K562 (cell line): Measurements from ENCODE around the gene ZSWIM3. TPM values are rescaled to one million over a fixed set of nuclear protein-coding genes. Genes with fewer than 3 reads are reported as not detected.

Source experiments
- CBFA2T3 ChIP-seq: fragments of 450-650 bp; IDR thresholded peaks from 2 replicates; pipeline ENCODE4 v1.6.1; 2017
- ETS2 ChIP-seq: IDR thresholded peaks from 2 replicates; pipeline ENCODE4 v1.6.1; 2016; ENCODE audit warnings: borderline replicate concordance, missing genetic modification characterization, mild to moderate bottlenecking, moderate library complexity, missing compliant biosample characterization; ENCODE audit not compliant: poor library complexity, severe bottlenecking
- EWSR1 ChIP-seq: fragments of 450-650 bp; IDR thresholded peaks from 2 replicates; pipeline ENCODE4 v1.6.1; 2018; ENCODE audit warnings: borderline replicate concordance, mild to moderate bottlenecking, low read depth, moderate library complexity; ENCODE audit not compliant: partially characterized antibody
- GABPB2 ChIP-seq: fragments of 250-450 bp; sonication (Bioruptor Pico); conservative IDR thresholded peaks from 2 replicates; pipeline ENCODE4 v1.5.1; 2021; ENCODE audit warnings: mild to moderate bottlenecking
- KLF1 ChIP-seq: fragments of 450-650 bp; IDR thresholded peaks from 2 replicates; pipeline ENCODE4 v1.6.1; 2016; ENCODE audit warnings: missing genetic modification characterization, missing compliant biosample characterization
- MED1 ChIP-seq: sonication (generic); formaldehyde crosslinking; IDR thresholded peaks from 2 replicates; pipeline ENCODE4 v1.8.1; 2023; ENCODE audit warnings: missing genetic modification reagents, borderline replicate concordance
- MXI1 ChIP-seq: IDR thresholded peaks from 2 replicates; pipeline ENCODE4 v1.6.1; 2011; ENCODE audit warnings: low read depth, mild to moderate bottlenecking, improper control_type of control experiment, low read length
- NFIX ChIP-seq: fragments of 250-450 bp; sonication (Bioruptor Pico); IDR thresholded peaks from 2 replicates; pipeline ENCODE4 v1.4.0; 2020; ENCODE audit warnings: low read depth, mild to moderate bottlenecking, moderate library complexity
- NR0B1 ChIP-seq: fragments of 450-650 bp; IDR thresholded peaks from one replicate; pipeline ENCODE4 v1.6.1; 2018; ENCODE audit warnings: mild to moderate bottlenecking, moderate library complexity; ENCODE audit not compliant: partially characterized antibody
- NR2C2 ChIP-seq, 2 experiments: fragments of 200-800 bp in 1 of 2; sonication (Bioruptor generic) in 1 of 2; sonication (generic) in 1 of 2; formaldehyde crosslinking in 1 of 2; IDR thresholded peaks; 2 replicates each; pipeline versions ENCODE4 v1.6.1 to v1.8.0; 2016 to 2022; ENCODE audit warnings: mild to moderate bottlenecking in 1 of 2, missing compliant biosample characterization in 1 of 2, missing genetic modification characterization in 1 of 2, missing genetic modification reagents in 1 of 2
- PKNOX1 ChIP-seq: fragments of 450-650 bp; IDR thresholded peaks from 2 replicates; pipeline ENCODE4 v1.6.1; 2016
- RAD51 ChIP-seq: fragments of 450-650 bp; IDR thresholded peaks from 2 replicates; pipeline ENCODE4 v1.7.1; 2016; ENCODE audit warnings: low read depth, mild to moderate bottlenecking, borderline replicate concordance
- TCF3 ChIP-seq: sonication (generic); formaldehyde crosslinking; IDR thresholded peaks from 2 replicates; pipeline ENCODE4 v1.4.0; 2020; ENCODE audit warnings: mild to moderate bottlenecking, missing genetic modification reagents
- TEAD1 ChIP-seq, 2 experiments: fragments of 450-650 bp in 1 of 2; sonication (generic) in 1 of 2; formaldehyde crosslinking; IDR thresholded peaks; 2 replicates each; pipeline versions ENCODE4 v1.4.0 to v1.8.0; 2020 to 2022; ENCODE audit warnings: mild to moderate bottlenecking in 2 of 2, missing genetic modification reagents in 1 of 2
- XRCC3 ChIP-seq: fragments of 450-650 bp; IDR thresholded peaks from 2 replicates; pipeline ENCODE4 v1.6.1; 2017; ENCODE audit warnings: mild to moderate bottlenecking, moderate library complexity
- ZC3H4 ChIP-seq: sonication (generic); formaldehyde crosslinking; IDR thresholded peaks from 2 replicates; pipeline ENCODE4 v1.9.0; 2021; ENCODE audit warnings: missing genetic modification reagents, borderline replicate concordance
- ZNF124 ChIP-seq: sonication (generic); formaldehyde crosslinking; IDR thresholded peaks from 2 replicates; pipeline ENCODE4 v1.8.1; 2022; ENCODE audit warnings: missing genetic modification reagents
- polyA plus RNA-seq, 8 experiments: library from polyadenylated mRNA; depleted of rRNA in 4 of 8; stranded (reverse) in 5 of 8; unstranded in 3 of 8; fragments of >200 nt; fragmentation: Nextera tagmentation in 2 of 8; fragmentation: Illumina TruSeq in 1 of 8; extraction: Ambion mirVana in 2 of 8; extraction: Trizol in 1 of 8; gene quantifications; 2 replicates each; pipeline versions ENCODE4 v1.2.1 to v1.2.3, GENCODE V29; 2011 to 2014; ENCODE audit warnings: inconsistent platforms in 1 of 8, missing spikeins in 1 of 8
- total RNA-seq, 7 experiments: library from RNA; depleted of rRNA in 6 of 7; stranded (reverse); fragments of >200 nt in 6 of 7; fragmentation: Illumina TruSeq in 2 of 7; extraction: Trizol in 2 of 7; gene quantifications; 2 replicates each; pipeline versions ENCODE4 v1.2.1 to v1.2.3, GENCODE V29; 2011 to 2021; ENCODE audit warnings: low replicate concordance in 1 of 7
- TF ChIP-seq, protein P1 (sequence below): fragments of 200-800 bp; sonication (Bioruptor generic); IDR thresholded peaks from 2 replicates; pipeline ENCODE4 v1.6.1; 2017; ENCODE audit warnings: missing genetic modification characterization, missing compliant biosample characterization
- TF ChIP-seq, protein P2 (sequence below), 2 experiments: fragments of 450-650 bp in 1 of 2; IDR thresholded peaks; 2 replicates each; pipeline ENCODE4 v1.6.1; 2011 to 2017; ENCODE audit warnings: low read depth in 2 of 2, antibody characterized with exemption in 1 of 2, borderline replicate concordance in 1 of 2, low read length in 1 of 2, mild to moderate bottlenecking in 1 of 2, mixed read lengths in 1 of 2; ENCODE audit not compliant: control insufficient read depth in 1 of 2

ZSWIM3 gene
- total and polyA plus RNA-seq, 9 of the 15 experiments (the other 6 are each of a cell fraction or from before 2014, with no cell fraction given): 1.7 to 4.3 (median 2.9) TPM

DNA sequence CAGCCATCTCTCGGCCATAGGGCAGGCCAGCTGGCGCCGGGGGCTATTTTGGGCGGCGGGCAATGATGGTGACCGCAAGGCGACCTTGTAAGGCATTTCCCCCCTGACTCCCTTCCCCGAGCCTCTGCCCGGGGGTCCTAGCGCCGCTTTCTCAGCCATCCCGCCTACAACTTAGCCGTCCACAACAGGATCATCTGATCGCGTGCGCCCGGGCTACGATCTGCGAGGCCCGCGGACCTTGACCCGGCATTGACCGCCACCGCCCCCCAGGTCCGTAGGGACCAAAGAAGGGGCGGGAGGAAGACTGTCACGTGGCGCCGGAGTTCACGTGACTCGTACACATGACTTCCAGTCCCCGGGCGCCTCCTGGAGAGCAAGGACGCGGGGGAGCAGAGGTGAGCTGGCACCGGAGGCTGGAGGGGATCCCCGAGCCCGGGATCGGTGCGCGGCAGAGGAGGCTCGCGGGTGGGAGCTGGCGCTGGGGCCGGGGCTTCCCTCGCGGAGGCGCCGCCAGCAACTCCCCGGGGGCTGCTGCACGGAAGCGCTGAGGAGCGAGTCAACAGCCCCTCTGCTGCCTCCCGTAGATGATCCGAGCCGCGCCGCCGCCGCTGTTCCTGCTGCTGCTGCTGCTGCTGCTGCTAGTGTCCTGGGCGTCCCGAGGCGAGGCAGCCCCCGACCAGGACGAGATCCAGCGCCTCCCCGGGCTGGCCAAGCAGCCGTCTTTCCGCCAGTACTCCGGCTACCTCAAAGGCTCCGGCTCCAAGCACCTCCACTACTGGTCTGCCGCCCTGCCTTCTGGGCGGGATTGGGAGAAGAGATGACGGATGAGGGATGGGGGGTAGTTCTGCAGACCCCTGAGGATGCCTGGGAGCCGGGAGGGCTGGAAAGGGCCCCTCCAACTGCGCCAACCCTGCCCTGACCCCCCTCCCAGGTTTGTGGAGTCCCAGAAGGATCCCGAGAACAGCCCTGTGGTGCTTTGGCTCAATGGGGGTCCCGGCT is 33.9 kb downstream of the ZSWIM3 start, which contains the start of the genes CTSA and NEURL2 (continued):
- TF ChIP-seq NR2C2 (CRISPR knock-in tag; IDR thresholded peaks at IDR 0.05): no peak
- peak; percentile 90 for TF ChIP-seq NR2C2 (tag; IDR thresholded peaks at IDR 0.05)
- TF ChIP-seq NFIX: no peak
- TF ChIP-seq TEAD1 (CRISPR knock-in tag; IDR thresholded peaks at IDR 0.05): peak in 1 of 2 experiments; percentile 69; a peak in 2 of 4 replicates
- peak; percentile 36; the same call in 1 of the 2 replicates for TF ChIP-seq MXI1
- TF ChIP-seq TCF3 (CRISPR knock-in tag): no peak
- TF ChIP-seq, protein P1, sequence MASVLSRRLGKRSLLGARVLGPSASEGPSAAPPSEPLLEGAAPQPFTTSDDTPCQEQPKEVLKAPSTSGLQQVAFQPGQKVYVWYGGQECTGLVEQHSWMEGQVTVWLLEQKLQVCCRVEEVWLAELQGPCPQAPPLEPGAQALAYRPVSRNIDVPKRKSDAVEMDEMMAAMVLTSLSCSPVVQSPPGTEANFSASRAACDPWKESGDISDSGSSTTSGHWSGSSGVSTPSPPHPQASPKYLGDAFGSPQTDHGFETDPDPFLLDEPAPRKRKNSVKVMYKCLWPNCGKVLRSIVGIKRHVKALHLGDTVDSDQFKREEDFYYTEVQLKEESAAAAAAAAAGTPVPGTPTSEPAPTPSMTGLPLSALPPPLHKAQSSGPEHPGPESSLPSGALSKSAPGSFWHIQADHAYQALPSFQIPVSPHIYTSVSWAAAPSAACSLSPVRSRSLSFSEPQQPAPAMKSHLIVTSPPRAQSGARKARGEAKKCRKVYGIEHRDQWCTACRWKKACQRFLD (CRISPR knock-in tag): no peak
- no peak for TF ChIP-seq ZC3H4
- TF ChIP-seq NR0B1: no peak
- no peak for TF ChIP-seq GABPB2 (CRISPR knock-in tag)
- 0 out of 2 replicates have a peak, but pooled peaks have one; percentile 60 for TF ChIP-seq ZNF124 (CRISPR knock-in tag)
- TF ChIP-seq CBFA2T3: 0 out of 2 replicates have a peak, but pooled peaks have one; percentile 18
- TF ChIP-seq, protein P2, sequence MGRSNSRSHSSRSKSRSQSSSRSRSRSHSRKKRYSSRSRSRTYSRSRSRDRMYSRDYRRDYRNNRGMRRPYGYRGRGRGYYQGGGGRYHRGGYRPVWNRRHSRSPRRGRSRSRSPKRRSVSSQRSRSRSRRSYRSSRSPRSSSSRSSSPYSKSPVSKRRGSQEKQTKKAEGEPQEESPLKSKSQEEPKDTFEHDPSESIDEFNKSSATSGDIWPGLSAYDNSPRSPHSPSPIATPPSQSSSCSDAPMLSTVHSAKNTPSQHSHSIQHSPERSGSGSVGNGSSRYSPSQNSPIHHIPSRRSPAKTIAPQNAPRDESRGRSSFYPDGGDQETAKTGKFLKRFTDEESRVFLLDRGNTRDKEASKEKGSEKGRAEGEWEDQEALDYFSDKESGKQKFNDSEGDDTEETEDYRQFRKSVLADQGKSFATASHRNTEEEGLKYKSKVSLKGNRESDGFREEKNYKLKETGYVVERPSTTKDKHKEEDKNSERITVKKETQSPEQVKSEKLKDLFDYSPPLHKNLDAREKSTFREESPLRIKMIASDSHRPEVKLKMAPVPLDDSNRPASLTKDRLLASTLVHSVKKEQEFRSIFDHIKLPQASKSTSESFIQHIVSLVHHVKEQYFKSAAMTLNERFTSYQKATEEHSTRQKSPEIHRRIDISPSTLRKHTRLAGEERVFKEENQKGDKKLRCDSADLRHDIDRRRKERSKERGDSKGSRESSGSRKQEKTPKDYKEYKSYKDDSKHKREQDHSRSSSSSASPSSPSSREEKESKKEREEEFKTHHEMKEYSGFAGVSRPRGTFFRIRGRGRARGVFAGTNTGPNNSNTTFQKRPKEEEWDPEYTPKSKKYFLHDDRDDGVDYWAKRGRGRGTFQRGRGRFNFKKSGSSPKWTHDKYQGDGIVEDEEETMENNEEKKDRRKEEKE (IDR thresholded peaks at IDR 0.05; ENCODE audit: borderline replicate concordance in 1 of 2, control insufficient read depth in 1 of 2, low read depth in 2 of 2, low read length in 1 of 2): no peak
- no peak for TF ChIP-seq XRCC3
- no peak for TF ChIP-seq MED1 (CRISPR knock-in tag)
- TF ChIP-seq KLF1 (tag): no peak
- TF ChIP-seq PKNOX1: no peak
- no peak for TF ChIP-seq EWSR1
- TF ChIP-seq ETS2: no peak
- peak; percentile 100 for TF ChIP-seq RAD51
